ENCODE results near the gene GATM.

- TF ChIP-seq POLR2A (IDR thresholded peaks at IDR 0.05) (no peak), CTCF (IDR thresholded peaks at IDR 0.05) (no peak)
Measured at GRCh38 chr15:45337224-45337623, 41.1 kb downstream of the GATM start.

Data from testis (tissue), 2 donors.